ENCODE results near the gene ARID5A.

The ARID5A gene

GRCh38 chr2:96510931-96511595 lies 25.5 kb upstream of the ARID5A start:
- TF ChIP-seq TARDBP (IDR thresholded peaks at IDR 0.05) (no peak), LEF1 (IDR thresholded peaks at IDR 0.05; ENCODE audit: borderline replicate concordance) (no peak), BHLHE40 (IDR thresholded peaks at IDR 0.05; ENCODE audit: borderline replicate concordance) (no peak), FOXK2 (IDR thresholded peaks at IDR 0.05) (no peak), SP1 (IDR thresholded peaks at IDR 0.05) (no peak), ARNT (IDR thresholded peaks at IDR 0.05) (no peak), FOXA1 (IDR thresholded peaks at IDR 0.05) (no peak), NFRKB (IDR thresholded peaks at IDR 0.05) (no peak), ELF4 (IDR thresholded peaks at IDR 0.05) (no peak), HDGF (IDR thresholded peaks at IDR 0.05; ENCODE audit: borderline replicate concordance) (no peak), L3MBTL2 (conservative IDR thresholded peaks at IDR 0.05) (no peak), SUZ12 (IDR thresholded peaks at IDR 0.05) (no peak), ZNF384 (IDR thresholded peaks at IDR 0.05) (no peak), FOXM1 (IDR thresholded peaks at IDR 0.05; ENCODE audit: borderline replicate concordance) (no peak), CTBP1 (IDR thresholded peaks at IDR 0.05; ENCODE audit: borderline replicate concordance) (no peak), PKNOX1 (IDR thresholded peaks at IDR 0.05) (no peak)
- ChIA-PET POLR2A (interaction anchor here (1.0 to 1.6 kb wide), 2 partner anchors 176 to 205 kb away, joined by 3 read pairs; partner anchors contain the start of genes NCAPH and SNRNP200), CTCF (interaction anchor here (0.7 to 6.4 kb wide), 3 partner anchors 21 to 104 kb away, joined by 3 to 68 read pairs (median 4); no protein-coding TSS in a partner anchor)
- DNase-seq (ENCODE audit: extremely low spot score): no peak

GRCh38 chr2:96511851-96512250 lies 24.7 kb upstream of the ARID5A start:
- ChIA-PET POLR2A (interaction anchor here (0.6 kb wide), 1 partner anchor 21 kb away, joined by 3 read pairs; no protein-coding TSS in a partner anchor), CTCF (interaction anchor here (6.4 kb wide), 1 partner anchor 105 kb away, joined by 68 read pairs; no protein-coding TSS in a partner anchor)
- TF ChIP-seq LEF1 (IDR thresholded peaks at IDR 0.05; ENCODE audit: borderline replicate concordance): no peak
- TF ChIP-seq NFRKB (IDR thresholded peaks at IDR 0.05): no peak
- TF ChIP-seq PKNOX1 (IDR thresholded peaks at IDR 0.05): no peak
- TF ChIP-seq CTBP1 (IDR thresholded peaks at IDR 0.05; ENCODE audit: borderline replicate concordance): no peak
- TF ChIP-seq SP1 (IDR thresholded peaks at IDR 0.05): no peak
- no peak for TF ChIP-seq ELF4 (IDR thresholded peaks at IDR 0.05)
- TF ChIP-seq HDGF (IDR thresholded peaks at IDR 0.05; ENCODE audit: borderline replicate concordance): no peak
- no peak for TF ChIP-seq ARNT (IDR thresholded peaks at IDR 0.05)
- no peak for DNase-seq (ENCODE audit: extremely low spot score)

- DNase-seq (ENCODE audit: extremely low spot score): no peak
- ChIA-PET CTCF (interaction anchor here (1.0 to 6.4 kb wide), 2 partner anchors 42 to 105 kb away, joined by 3 to 68 read pairs; no protein-coding TSS in a partner anchor), POLR2A (no interaction called here)
- no peak for TF ChIP-seq SUZ12 (IDR thresholded peaks at IDR 0.05)
Observed at GRCh38 chr2:96512341-96512740, 24.2 kb upstream of the ARID5A start.

GRCh38 chr2:96514521-96514920 lies 22.0 kb upstream of the ARID5A start:
- TF ChIP-seq FOXM1 (IDR thresholded peaks at IDR 0.05; ENCODE audit: borderline replicate concordance) (no peak), FOXA1 (IDR thresholded peaks at IDR 0.05) (no peak)
- DNase-seq (ENCODE audit: extremely low spot score): no peak
- ChIA-PET CTCF (interaction anchor here (0.5 to 0.6 kb wide), 2 partner anchors 22 to 111 kb away, joined by 3 read pairs; no protein-coding TSS in a partner anchor), POLR2A (no interaction called here)

- POLR2A ChIA-PET: no interaction called here
- TF ChIP-seq CTBP1 (IDR thresholded peaks at IDR 0.05; ENCODE audit: borderline replicate concordance) (no peak), FOXM1 (IDR thresholded peaks at IDR 0.05; ENCODE audit: borderline replicate concordance) (no peak), LEF1 (IDR thresholded peaks at IDR 0.05; ENCODE audit: borderline replicate concordance) (no peak), TARDBP (IDR thresholded peaks at IDR 0.05) (no peak), HDGF (IDR thresholded peaks at IDR 0.05; ENCODE audit: borderline replicate concordance) (no peak), NFRKB (IDR thresholded peaks at IDR 0.05) (no peak), FOXA1 (IDR thresholded peaks at IDR 0.05) (no peak), PKNOX1 (IDR thresholded peaks at IDR 0.05) (no peak), SP1 (IDR thresholded peaks at IDR 0.05) (no peak), FOXK2 (IDR thresholded peaks at IDR 0.05) (no peak), BHLHE40 (IDR thresholded peaks at IDR 0.05; ENCODE audit: borderline replicate concordance) (no peak), ARNT (IDR thresholded peaks at IDR 0.05) (no peak), L3MBTL2 (conservative IDR thresholded peaks at IDR 0.05) (no peak)
- DNase-seq (ENCODE audit: extremely low spot score): no peak
- CTCF ChIA-PET: no interaction called here
Observed at GRCh38 chr2:96517079-96517478, 19.5 kb upstream of the ARID5A start.

GRCh38 chr2:96520231-96520630 lies 16.3 kb upstream of the ARID5A start:
- TF ChIP-seq CTBP1 (IDR thresholded peaks at IDR 0.05; ENCODE audit: borderline replicate concordance): no peak
- no peak for TF ChIP-seq HDGF (IDR thresholded peaks at IDR 0.05; ENCODE audit: borderline replicate concordance)
- TF ChIP-seq LEF1 (IDR thresholded peaks at IDR 0.05; ENCODE audit: borderline replicate concordance): no peak
- no peak for TF ChIP-seq BHLHE40 (IDR thresholded peaks at IDR 0.05; ENCODE audit: borderline replicate concordance)
- no peak for TF ChIP-seq TARDBP (IDR thresholded peaks at IDR 0.05)
- TF ChIP-seq ARNT (IDR thresholded peaks at IDR 0.05): no peak
- TF ChIP-seq SUZ12 (IDR thresholded peaks at IDR 0.05): no peak
- no peak for TF ChIP-seq SP1 (IDR thresholded peaks at IDR 0.05)
- no peak for TF ChIP-seq PKNOX1 (IDR thresholded peaks at IDR 0.05)
- no peak for TF ChIP-seq NFRKB (IDR thresholded peaks at IDR 0.05)
- TF ChIP-seq ZNF384 (IDR thresholded peaks at IDR 0.05): no peak
- no peak for TF ChIP-seq ELF4 (IDR thresholded peaks at IDR 0.05)
- TF ChIP-seq FOXA1 (IDR thresholded peaks at IDR 0.05): no peak
- no peak for TF ChIP-seq L3MBTL2 (conservative IDR thresholded peaks at IDR 0.05)
- no peak for TF ChIP-seq FOXM1 (IDR thresholded peaks at IDR 0.05; ENCODE audit: borderline replicate concordance)
- no peak for TF ChIP-seq FOXK2 (IDR thresholded peaks at IDR 0.05)
- ChIA-PET POLR2A (no interaction called here), CTCF (no interaction called here)
- no peak for DNase-seq (ENCODE audit: extremely low spot score)

Measured in HEK293T (cell line).